Right hindlimb (tissue), 1 donor: ENCODE measurements around the gene CYB5A.

ENCODE experiments used
- DNase-seq: peaks from one replicate; pipeline ENCODE4 v3.0.0-alpha.2; 2018

The CYB5A gene

GRCh38 chr18:74275736-74276135 is 16.0 kb downstream of the CYB5A start:
- DNase-seq, result no peak

- DNase-seq, result no peak
Measured at GRCh38 chr18:74274700-74275099, 17.1 kb downstream of the CYB5A start.

- DNase-seq, result no peak
Measured at GRCh38 chr18:74273394-74273793, 18.4 kb downstream of the CYB5A start.

GRCh38 chr18:74271635-74272034 is 20.1 kb downstream of the CYB5A start:
- DNase-seq, result no peak

DNA sequence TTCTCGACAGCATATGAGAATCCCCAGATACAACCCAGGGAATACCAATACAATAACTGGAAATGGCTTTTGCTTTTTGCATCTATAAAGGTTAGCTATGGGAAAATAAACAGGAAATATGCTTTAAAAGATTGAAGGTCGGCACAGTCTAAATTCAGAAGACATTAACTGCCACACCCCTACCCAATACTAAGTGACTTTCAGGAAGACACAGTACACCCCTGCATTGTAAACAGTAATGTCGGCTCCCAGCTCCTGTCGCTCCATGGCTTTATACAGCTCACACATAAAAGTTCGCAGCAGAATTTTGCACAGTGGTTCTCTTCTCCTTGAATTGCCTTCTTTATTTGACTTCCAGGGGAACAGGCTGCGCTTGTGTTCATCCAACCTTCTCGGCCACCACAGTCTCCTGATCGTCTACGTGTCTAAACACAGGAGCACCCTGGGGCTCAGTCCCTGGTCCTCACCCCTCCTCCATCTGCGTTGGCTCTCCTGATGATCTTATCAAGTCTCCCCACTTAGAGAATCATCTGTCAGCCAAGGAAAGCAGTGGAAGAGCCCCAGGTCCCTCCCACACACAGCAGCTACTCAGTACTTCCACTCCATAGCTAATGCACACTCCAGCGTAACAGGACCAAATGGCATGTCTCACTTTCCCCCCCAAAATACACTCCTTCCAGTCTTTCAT is 22.7 kb downstream of the CYB5A start:
- no peak for DNase-seq

DNA sequence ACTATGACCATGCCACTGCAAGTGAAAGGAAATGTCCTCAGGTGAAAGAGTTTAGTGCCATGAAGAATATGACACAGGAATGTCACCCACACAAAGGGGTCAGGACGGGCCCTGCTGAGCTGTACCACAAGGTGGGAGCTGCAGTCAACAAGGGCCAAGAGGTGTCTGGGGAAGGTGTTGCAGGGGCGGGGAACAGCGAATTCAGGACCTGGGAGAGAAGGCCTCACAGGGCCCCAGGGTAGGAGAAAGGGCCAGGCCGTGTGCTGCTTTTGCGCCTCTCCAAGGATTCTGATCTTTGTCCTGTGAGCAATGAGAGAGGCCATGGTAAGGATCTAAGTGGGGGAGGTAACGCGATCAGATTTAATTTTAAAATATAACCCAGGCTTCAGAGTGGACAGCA is 23.6 kb downstream of the CYB5A start:
- no peak for DNase-seq

GRCh38 chr18:74266161-74266560 is 25.6 kb downstream of the CYB5A start:
- DNase-seq, result no peak

- no peak for DNase-seq
Measured at GRCh38 chr18:74265546-74266098, 26.1 kb downstream of the CYB5A start.

- no peak for DNase-seq
Measured at GRCh38 chr18:74264303-74265020, 27.3 kb downstream of the CYB5A start.

DNA sequence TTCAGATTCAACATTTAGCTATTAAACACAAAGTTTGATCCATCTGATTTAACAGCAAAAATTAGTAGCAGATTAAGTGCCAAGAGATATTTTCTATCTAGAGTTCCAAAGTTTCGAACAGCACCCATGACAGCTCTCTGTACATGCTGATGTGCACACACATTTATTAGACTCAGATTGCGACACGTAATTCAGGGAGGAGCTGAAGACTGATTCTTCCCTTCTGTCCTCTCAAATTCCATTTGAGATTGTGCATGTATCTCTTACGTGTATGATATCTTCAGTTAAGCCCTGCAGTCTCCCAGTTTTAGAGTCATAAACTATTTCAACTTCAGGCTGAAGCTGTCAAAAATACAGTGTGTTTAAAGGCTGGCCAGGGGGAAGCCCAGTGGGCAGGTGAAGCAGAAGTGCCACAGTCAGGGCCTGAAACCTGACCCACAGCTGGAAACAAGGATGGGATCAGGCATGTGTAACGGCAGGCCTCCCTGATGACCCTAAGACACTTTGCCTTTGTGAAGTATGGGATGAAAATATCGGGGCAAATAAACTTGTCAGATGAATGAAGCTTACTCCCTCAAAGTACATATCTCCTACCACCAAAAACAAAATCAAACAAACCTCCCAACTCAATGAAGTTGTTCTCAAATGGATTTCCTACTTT is 30.6 kb downstream of the CYB5A start:
- DNase-seq, result no peak

DNA sequence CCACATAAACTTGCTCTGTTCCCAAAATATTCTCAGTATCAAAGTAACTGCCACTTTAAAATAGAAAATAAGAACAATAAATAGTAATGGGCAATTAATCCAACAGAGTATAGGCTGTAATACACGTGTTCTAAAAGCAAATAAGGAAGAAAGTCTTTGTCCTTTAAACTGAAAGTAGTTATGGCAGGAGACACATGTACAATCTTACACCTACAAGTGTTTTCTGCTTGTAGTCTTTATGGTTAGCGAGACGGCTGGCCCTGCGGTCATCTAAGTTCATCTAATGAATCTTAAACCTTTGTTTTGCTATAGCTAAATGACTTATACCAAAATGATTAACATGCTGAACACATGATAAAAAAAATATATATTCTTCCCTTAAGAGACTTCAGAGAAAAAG is 32.4 kb downstream of the CYB5A start:
- no peak for DNase-seq

GRCh38 chr18:74257083-74257482 is 34.7 kb downstream of the CYB5A start:
- DNase-seq, result no peak

- DNase-seq, result no peak
Measured at GRCh38 chr18:74256190-74256589, 35.6 kb downstream of the CYB5A start.

DNA sequence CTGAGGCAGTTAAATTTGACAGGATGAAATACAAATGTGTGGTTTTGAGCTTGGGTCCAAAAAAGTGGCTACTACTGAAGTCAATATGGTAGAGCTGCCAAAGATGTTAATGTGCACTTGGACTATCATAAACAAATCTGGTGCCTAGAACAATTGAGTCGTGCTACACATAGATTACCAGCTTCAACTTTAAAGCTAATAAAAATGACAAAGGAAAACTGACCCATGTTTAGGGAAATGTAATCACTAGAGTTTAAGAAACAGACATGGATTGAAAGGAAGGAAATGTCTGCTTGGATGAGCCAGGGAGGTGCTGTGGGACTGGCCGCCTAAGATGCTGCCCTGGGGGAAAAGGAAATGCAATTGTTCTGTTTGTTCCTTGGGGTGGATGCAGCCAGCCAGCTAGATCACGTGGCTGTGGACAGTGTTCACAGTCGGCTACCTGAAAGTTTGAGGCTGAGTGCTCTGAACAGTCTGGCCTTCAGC is 36.6 kb downstream of the CYB5A start:
- DNase-seq, result no peak

GRCh38 chr18:74252039-74252395 is 39.7 kb downstream of the CYB5A start:
- DNase-seq, result no peak

DNA sequence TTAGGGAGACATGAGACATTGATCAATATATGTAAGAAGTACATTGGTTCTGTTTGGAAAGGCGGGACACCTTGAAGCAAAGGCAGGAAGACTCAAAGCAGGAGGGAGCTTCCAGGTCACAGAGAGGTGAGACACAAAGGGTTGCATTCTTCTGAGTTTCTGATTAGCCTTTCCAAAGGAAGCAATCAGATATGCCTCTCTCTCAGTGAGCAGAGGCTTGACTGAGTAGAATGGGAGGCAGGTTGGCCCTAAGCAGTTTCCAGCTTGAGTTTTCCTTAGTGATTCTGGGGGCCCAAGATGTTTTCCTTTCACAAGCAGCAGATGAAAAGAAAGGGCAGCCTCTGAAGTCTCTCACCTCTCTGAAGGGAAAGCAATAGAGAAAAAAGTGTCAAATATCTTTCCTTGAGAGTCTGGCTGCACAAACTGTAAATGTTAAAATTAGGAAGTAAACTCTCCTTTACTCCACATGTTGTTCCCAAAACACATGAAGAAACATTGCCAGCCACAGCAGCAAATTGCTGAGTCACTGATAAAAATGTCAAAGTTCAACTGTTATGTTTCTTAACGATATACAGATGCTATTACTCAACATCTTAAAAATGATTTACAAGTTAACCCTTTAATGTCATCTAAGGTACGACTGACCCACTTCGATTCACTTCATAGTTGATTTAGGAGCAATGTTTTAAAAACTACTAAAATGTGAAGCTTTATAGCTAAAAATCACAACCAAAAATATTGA is 40.3 kb downstream of the CYB5A start:
- DNase-seq, result no peak

- DNase-seq, result no peak
Measured at GRCh38 chr18:74250131-74250530, 41.6 kb downstream of the CYB5A start.

- no peak for DNase-seq
Measured at GRCh38 chr18:74249181-74249968, 42.4 kb downstream of the CYB5A start.

DNA sequence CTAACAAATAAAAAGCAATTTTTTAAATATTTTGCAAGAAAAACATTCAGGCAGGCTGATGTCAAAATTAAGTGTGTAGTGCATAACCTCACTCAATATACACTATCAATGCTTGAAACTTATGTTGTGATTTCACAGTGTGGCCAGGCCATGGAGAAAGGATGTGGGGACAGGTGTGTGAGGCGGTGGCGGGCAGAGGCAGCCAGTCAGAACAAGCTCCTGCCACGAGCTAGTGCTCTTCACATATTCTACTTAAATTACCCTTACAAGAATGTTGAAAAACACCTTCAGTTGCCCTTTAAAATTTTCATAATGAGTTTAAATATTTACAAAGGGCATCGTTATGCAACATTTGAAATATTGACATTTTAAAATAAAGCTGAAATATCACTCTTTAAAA is 43.2 kb downstream of the CYB5A start:
- DNase-seq, result no peak

DNA sequence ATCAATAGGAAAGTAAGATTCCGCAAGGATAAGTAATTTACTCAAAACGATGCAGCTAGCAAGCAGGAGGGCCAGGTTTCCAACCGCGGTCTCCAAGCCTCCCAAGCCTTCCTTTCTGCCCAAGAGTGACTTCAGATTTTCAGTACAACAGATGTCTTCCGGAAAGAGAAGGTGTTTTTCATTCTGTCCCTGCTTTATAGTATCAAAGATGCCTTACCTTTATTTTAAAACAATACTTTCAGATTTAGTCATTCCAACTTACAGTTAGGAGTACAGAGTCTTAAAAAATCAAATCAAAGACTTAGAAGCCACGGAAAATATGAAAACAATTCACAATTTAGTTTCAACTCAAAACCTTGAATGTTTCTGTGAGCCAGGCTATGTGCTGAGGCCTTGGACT is 43.6 kb downstream of the CYB5A start:
- no peak for DNase-seq

DNA sequence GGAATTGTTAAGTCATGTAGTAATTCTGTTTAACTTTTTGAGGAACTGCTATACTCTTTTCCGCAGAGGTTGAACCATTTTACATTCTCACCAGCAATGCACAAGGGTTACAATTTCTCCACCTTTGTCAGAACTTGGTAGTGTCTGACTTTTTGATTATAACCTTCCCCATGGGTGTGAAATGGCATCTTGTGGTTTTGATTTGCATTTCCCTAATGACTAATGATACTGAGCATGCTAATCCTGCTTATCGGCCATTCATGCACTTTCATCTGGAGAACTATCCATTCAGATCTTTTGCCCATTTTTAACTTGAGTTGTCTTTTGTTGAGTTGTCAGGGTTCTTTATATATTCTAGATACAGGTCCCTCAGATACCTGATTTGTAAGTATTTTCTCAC is 47.2 kb downstream of the CYB5A start:
- no peak for DNase-seq

DNA sequence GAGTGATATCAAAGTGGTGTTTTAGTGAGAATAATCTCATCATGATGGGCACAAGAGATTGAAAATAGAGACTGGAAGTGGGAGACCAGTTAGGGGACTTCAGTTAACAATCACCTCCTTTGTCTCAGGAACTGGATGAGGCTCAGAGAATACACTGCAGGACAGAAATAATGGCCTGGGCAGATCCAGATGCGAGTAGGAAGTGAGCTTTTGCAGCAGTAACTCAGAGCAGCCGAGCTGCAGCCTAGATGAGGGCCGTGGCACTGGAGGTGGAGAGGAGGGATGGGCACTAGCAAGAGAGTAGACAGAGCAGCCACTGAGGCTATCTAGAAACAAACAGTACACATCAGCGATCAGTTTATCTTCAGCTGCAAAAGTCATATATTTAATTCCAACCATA is 48.6 kb downstream of the CYB5A start:
- no peak for DNase-seq
